ENCODE data around the gene IVD.
A peak's percentile ranks its signal among the peaks of the same experiment; 100 is the strongest.

GRCh38 chr15:40405501-40406381 is at the start of gene IVD:
- TF ChIP-seq CTCF (conservative IDR thresholded peaks at IDR 0.05) = no peak
- TF ChIP-seq ZFX (IDR thresholded peaks at IDR 0.05) = peak; percentile 87; the same call in 1 of the 2 replicates
